Keratinocyte (primary cell): ENCODE results near the gene KCNB1. TPM values are rescaled to one million over a fixed set of nuclear protein-coding genes. Genes with fewer than 3 reads are reported as not detected.

Source experiments
- DNase-seq: peaks from one replicate; pipeline ENCODE4 v3.0.0-alpha.2; 2011; ENCODE audit warnings: low read depth, missing footprints, low spot score
- FAIRE-seq: peaks from 2 replicates; lab custom pipeline; 2011; peaks lifted over from hg19 to GRCh38; lab: Jason Lieb, UNC
- H2AFZ ChIP-seq: 2 replicates; pipeline ENCODE4 v1.6.0; 2012; ENCODE audit warnings: low read length, control low read depth, inconsistent platforms; ENCODE audit not compliant: control insufficient read depth
- H3K27ac ChIP-seq: 2 replicates; pipeline ENCODE4 v1.5.1; 2011; ENCODE audit warnings: low read length; ENCODE audit not compliant: control insufficient read depth, insufficient read depth
- H3K27me3 ChIP-seq: 3 replicates; pipeline ENCODE4 v1.6.0; 2011; ENCODE audit warnings: low read length; ENCODE audit not compliant: control insufficient read depth, insufficient read depth; ENCODE audit errors: extremely low read depth
- H3K36me3 ChIP-seq, 2 experiments: 2 replicates in 1 of 2; 3 replicates in 1 of 2; pipeline ENCODE4 v1.5.1; 2011; ENCODE audit warnings: low read length in 2 of 2, mild to moderate bottlenecking in 1 of 2; ENCODE audit not compliant: control insufficient read depth in 2 of 2, insufficient read depth in 2 of 2; ENCODE audit errors: extremely low read depth in 1 of 2
- H3K4me1 ChIP-seq: 3 replicates; pipeline ENCODE4 v1.5.1; 2011; ENCODE audit warnings: low read length; ENCODE audit not compliant: control insufficient read depth, insufficient read depth; ENCODE audit errors: extremely low read depth
- H3K4me2 ChIP-seq: 3 replicates; pipeline ENCODE4 v1.6.0; 2011; ENCODE audit warnings: low read depth, low read length; ENCODE audit not compliant: control insufficient read depth, insufficient read depth; ENCODE audit errors: extremely low read depth
- H3K4me3 ChIP-seq, 3 experiments: fragments of 200-600 bp in 1 of 3; sonication (generic) in 1 of 3; 2 replicates in 2 of 3; 3 replicates in 1 of 3; pipeline ENCODE4 v1.5.1; 2011 to 2016; ENCODE audit warnings: low read length in 3 of 3, mild to moderate bottlenecking in 3 of 3, control low read depth in 2 of 3, inconsistent platforms in 1 of 3, low read depth in 1 of 3, mixed read lengths in 1 of 3, mixed run types in 1 of 3, moderate library complexity in 1 of 3; ENCODE audit not compliant: control insufficient read depth in 2 of 3, insufficient read depth in 2 of 3; ENCODE audit errors: extremely low read depth in 1 of 3
- H3K79me2 ChIP-seq: 2 replicates; pipeline ENCODE4 v1.6.0; 2012; ENCODE audit warnings: low read length; ENCODE audit not compliant: control insufficient read depth, insufficient read depth
- H3K9ac ChIP-seq: 3 replicates; pipeline ENCODE4 v1.6.0; 2011; ENCODE audit warnings: low read length; ENCODE audit not compliant: control insufficient read depth, insufficient read depth; ENCODE audit errors: extremely low read depth
- H3K9me1 ChIP-seq: 3 replicates; pipeline ENCODE4 v1.6.0; 2011; ENCODE audit warnings: low read length; ENCODE audit not compliant: control insufficient read depth, insufficient read depth; ENCODE audit errors: extremely low read depth
- H3K9me3 ChIP-seq: 2 replicates; pipeline ENCODE4 v1.5.1; 2012; ENCODE audit warnings: low read depth, low read length; ENCODE audit not compliant: control insufficient read depth
- H4K20me1 ChIP-seq: 3 replicates; pipeline ENCODE4 v1.6.0; 2011; ENCODE audit warnings: low read length; ENCODE audit not compliant: control insufficient read depth, insufficient read depth; ENCODE audit errors: extremely low read depth
- EZH2 ChIP-seq: IDR thresholded peaks from one replicate; pipeline ENCODE4 v1.6.1; 2012; ENCODE audit warnings: inconsistent platforms, mild to moderate bottlenecking, low read length, moderate library complexity
- dilution Hi-C: fragments of 300-500 bp; cut with MboI; formaldehyde crosslinking; loops from one replicate; pipeline ENCODE4 v1.7.0; 2020; ENCODE audit warnings: low sequenced_read_pairs; ENCODE audit not compliant: extremely low pct_ligation_motif_present
- polyA plus RNA-seq, 5 experiments: library from polyadenylated mRNA; depleted of rRNA in 3 of 5; stranded (reverse) in 3 of 5; stranded (forward) in 1 of 5; unstranded in 1 of 5; fragments of >200 nt; gene quantifications; 1 replicate in 1 of 5; 2 replicates in 3 of 5; 3 replicates in 1 of 5; pipeline versions ENCODE4 v1.2.1 to v1.2.3, GENCODE V29; 2011 to 2012; ENCODE audit warnings: missing spikeins in 2 of 5, low read depth in 1 of 5, low replicate concordance in 1 of 5
- TF ChIP-seq, protein P1 (sequence below), 3 experiments: IDR thresholded peaks in 1 of 3; conservative IDR thresholded peaks in 1 of 3; optimal IDR thresholded peaks in 1 of 3; 2 replicates in 2 of 3; 3 replicates in 1 of 3; pipeline versions ENCODE3 to v1.5.1; 2011; ENCODE audit warnings: low read length in 3 of 3, mild to moderate bottlenecking in 3 of 3, moderate library complexity in 2 of 3, control low read depth in 1 of 3, inconsistent platforms in 1 of 3; ENCODE audit not compliant: insufficient read depth in 2 of 3; ENCODE audit errors: extremely low read depth in 1 of 3

KCNB1 gene
- polyA plus RNA-seq, 1 donor (not counting 4 experiments of a cell fraction or from before 2014, with no cell fraction given) = not detected

DNA sequence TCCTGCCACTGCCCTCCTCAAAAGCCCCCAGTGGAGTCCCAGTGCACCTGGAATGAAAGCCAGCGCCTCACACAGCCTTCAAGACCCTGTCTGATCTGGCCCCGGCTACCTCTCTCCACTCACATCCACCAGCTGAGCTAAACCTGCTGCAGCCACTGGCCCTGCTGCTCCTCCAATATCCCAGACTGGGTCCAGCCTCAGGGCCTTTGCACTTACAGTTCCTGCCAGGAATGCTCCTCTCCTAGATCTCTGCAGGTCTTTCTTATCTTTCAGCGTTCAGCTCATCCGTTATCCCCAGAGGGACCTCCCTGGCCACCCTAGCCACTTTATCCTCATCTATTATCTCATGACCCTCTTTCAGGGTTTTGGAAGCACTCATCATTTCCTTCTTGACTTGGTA, 68.8 kb downstream of the KCNB1 start:
- no peak overlapping the region for H3K4me3 ChIP-seq
- H4K20me1 ChIP-seq = no peaks in the 10 kb centered on the region
- H3K9me3 ChIP-seq = no peaks in the 10 kb centered on the region
- no peak overlapping the region for H3K9ac ChIP-seq
- H3K27ac ChIP-seq = no peak overlapping the region
- no peak overlapping the region for H3K4me2 ChIP-seq
- H3K9me1 ChIP-seq = no peaks in the 10 kb centered on the region
- no peaks in the 10 kb centered on the region for H3K36me3 ChIP-seq
- H3K4me1 ChIP-seq = no peaks in the 10 kb centered on the region
- H2AFZ ChIP-seq = no peak overlapping the region
- DNase-seq (no peak), FAIRE-seq (no peak)
- peaks cover 23% of the 10 kb centered on the region for H3K27me3 ChIP-seq
- TF ChIP-seq, protein P1, sequence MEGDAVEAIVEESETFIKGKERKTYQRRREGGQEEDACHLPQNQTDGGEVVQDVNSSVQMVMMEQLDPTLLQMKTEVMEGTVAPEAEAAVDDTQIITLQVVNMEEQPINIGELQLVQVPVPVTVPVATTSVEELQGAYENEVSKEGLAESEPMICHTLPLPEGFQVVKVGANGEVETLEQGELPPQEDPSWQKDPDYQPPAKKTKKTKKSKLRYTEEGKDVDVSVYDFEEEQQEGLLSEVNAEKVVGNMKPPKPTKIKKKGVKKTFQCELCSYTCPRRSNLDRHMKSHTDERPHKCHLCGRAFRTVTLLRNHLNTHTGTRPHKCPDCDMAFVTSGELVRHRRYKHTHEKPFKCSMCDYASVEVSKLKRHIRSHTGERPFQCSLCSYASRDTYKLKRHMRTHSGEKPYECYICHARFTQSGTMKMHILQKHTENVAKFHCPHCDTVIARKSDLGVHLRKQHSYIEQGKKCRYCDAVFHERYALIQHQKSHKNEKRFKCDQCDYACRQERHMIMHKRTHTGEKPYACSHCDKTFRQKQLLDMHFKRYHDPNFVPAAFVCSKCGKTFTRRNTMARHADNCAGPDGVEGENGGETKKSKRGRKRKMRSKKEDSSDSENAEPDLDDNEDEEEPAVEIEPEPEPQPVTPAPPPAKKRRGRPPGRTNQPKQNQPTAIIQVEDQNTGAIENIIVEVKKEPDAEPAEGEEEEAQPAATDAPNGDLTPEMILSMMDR (optimal IDR thresholded peaks at IDR 0.05 in 1 of 3, IDR thresholded peaks at IDR 0.05 in 1 of 3, conservative IDR thresholded peaks at IDR 0.05 in 1 of 3; ENCODE audit: extremely low read depth in 1 of 3, insufficient read depth in 2 of 3, low read length in 3 of 3) = no peak
- TF ChIP-seq EZH2 = no peak
- no peaks in the 10 kb centered on the region for H3K79me2 ChIP-seq
- dilution Hi-C loops = no loop called here

DNA sequence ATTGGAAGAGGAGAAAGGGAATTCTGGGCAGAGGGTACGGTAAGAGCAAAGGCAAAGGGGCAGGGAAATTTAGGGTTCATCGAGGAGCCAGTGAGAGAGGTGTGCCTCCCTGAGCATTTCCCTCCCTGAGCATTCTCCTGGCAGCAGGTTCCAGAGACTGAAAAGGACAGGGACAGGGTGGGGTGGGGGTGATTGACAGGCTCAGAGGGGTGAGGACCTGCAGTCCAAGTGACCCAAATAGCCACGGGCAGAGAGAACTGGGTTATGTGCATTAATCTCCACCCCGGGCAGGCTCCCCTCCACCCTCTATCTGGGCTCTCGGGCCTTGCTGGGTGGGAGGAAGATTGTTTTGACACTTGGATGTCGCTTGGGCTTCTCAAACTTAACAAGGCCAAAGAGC, 69.5 kb downstream of the KCNB1 start:
- H3K4me3 ChIP-seq = no peak overlapping the region
- peaks cover 21% of the 10 kb centered on the region for H3K27me3 ChIP-seq
- H3K27ac ChIP-seq = no peak overlapping the region
- no peak overlapping the region for H3K9ac ChIP-seq
- FAIRE-seq (no peak), DNase-seq (no peak)
- no peaks in the 10 kb centered on the region for H4K20me1 ChIP-seq
- no peaks in the 10 kb centered on the region for H3K9me1 ChIP-seq
- H3K9me3 ChIP-seq = no peaks in the 10 kb centered on the region
- no peaks in the 10 kb centered on the region for H3K79me2 ChIP-seq
- dilution Hi-C loops = no loop called here
- no peaks in the 10 kb centered on the region for H3K4me1 ChIP-seq
- H2AFZ ChIP-seq = no peak overlapping the region
- TF ChIP-seq EZH2 = no peak
- TF ChIP-seq, protein P1 (optimal IDR thresholded peaks at IDR 0.05 in 1 of 3, IDR thresholded peaks at IDR 0.05 in 1 of 3, conservative IDR thresholded peaks at IDR 0.05 in 1 of 3; ENCODE audit: extremely low read depth in 1 of 3, insufficient read depth in 2 of 3, low read length in 3 of 3) = no peak
- H3K4me2 ChIP-seq = no peak overlapping the region
- no peaks in the 10 kb centered on the region for H3K36me3 ChIP-seq
